Measurements from ENCODE around the gene IKZF2. TPM values are rescaled to one million over a fixed set of nuclear protein-coding genes. Genes with fewer than 3 reads are reported as not detected.

Gene IKZF2
- total RNA-seq, 2 experiments from 2014 or later, result 24.4 to 28.7 TPM

DNA sequence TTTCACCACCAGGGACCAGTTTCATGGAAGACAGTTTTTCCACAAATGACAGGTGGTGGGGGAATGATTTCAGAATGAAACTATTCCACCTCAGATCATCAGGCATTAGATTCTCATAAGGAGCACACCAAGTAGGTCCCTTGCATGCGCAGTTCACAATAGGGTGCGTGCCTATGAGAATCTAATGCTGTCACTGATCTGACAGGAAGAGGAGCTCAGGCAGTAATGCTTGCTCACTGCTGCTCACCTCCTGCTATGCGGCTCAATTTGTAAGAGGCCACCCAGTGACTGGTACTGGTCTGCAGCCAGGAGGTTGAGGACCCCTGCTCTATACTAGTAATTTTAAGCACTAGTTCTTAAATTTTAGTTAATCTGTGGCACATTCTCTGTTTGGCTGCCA is 107.8 kb downstream of the IKZF2 start:
- ChIA-PET POLR2A (no interaction called here), CTCF (no interaction called here)
- Mint-ChIP-seq H3K4me1 (ENCODE audit: low read depth) (peaks cover 4% of the 10 kb centered on the region), H3K27me3 (no peaks in the 10 kb centered on the region), H3K9me3 (peaks cover 4% of the 10 kb centered on the region), H3K36me3 (ENCODE audit: low read depth) (peaks cover 23% of the 10 kb centered on the region), H3K27ac (no peak overlapping the region), H3K4me3 (no peak overlapping the region)
- DNase-seq (no peak), ATAC-seq (no peak)
- no peak for TF ChIP-seq CTCF (IDR thresholded peaks at IDR 0.05)
- intact Hi-C loops (cut with micrococcal nuclease), result no loop called here

GRCh38 chr2:213042262-213042661 is 109.2 kb downstream of the IKZF2 start:
- Mint-ChIP-seq H3K36me3 (ENCODE audit: low read depth) (peaks cover 27% of the 10 kb centered on the region), H3K27ac (no peak overlapping the region), H3K4me3 (no peak overlapping the region), H3K4me1 (ENCODE audit: low read depth) (peaks cover 16% of the 10 kb centered on the region), H3K27me3 (no peaks in the 10 kb centered on the region), H3K9me3 (peaks cover 4% of the 10 kb centered on the region)
- intact Hi-C loops (cut with micrococcal nuclease), result no loop called here
- DNase-seq (no peak), ATAC-seq (no peak)
- TF ChIP-seq CTCF (IDR thresholded peaks at IDR 0.05), result no peak
- ChIA-PET CTCF (interaction anchor here (1.6 kb wide), 1 partner anchor 84 kb away, joined by 3 read pairs; no protein-coding TSS in a partner anchor), POLR2A (no interaction called here)

GRCh38 chr2:213036836-213037235 is 114.6 kb downstream of the IKZF2 start:
- Mint-ChIP-seq H3K27me3 (no peaks in the 10 kb centered on the region), H3K9me3 (no peaks in the 10 kb centered on the region), H3K4me3 (no peak overlapping the region)

DNA sequence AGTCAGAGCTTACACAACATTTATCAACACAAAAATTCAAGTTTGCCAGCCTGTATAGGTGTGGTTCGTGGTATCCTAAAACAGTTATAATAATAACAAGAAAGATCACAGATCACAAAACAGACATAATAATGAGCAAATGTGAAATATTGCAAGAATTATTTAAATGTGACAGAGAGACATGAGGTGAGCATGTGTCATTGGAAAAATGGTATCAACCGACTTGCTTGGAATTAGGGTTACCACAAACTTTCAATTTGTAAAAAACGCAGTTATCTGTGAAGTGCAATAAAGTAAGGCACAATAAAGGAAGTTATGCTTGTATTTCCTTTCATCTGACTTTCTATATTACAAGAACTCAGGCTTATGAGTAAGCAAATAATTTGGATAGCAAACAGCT is 116.8 kb downstream of the IKZF2 start:
- DNase-seq (no peak), ATAC-seq (peak; percentile 68)
- intact Hi-C loops (cut with micrococcal nuclease), result no loop called here
- POLR2A ChIA-PET, result no interaction called here
- Mint-ChIP-seq H3K9me3 (no peaks in the 10 kb centered on the region), H3K36me3 (ENCODE audit: low read depth) (peaks cover 6% of the 10 kb centered on the region), H3K4me3 (no peak overlapping the region), H3K27me3 (no peaks in the 10 kb centered on the region), H3K27ac (peak overlapping the region; percentile 34), H3K4me1 (ENCODE audit: low read depth) (peaks cover 49% of the 10 kb centered on the region)
- CTCF ChIA-PET, result interaction anchor here (0.9 to 2.8 kb wide), 4 partner anchors 13 to 348 kb away, joined by 3 to 7 read pairs (median 3); no protein-coding TSS in a partner anchor
- no peak for TF ChIP-seq CTCF (IDR thresholded peaks at IDR 0.05)

More at GRCh38 chr2:213036836-213037235, 114.6 kb downstream of the IKZF2 start:
- DNase-seq (peak; percentile 6), ATAC-seq (no peak)
- Mint-ChIP-seq H3K4me1 (ENCODE audit: low read depth) (peaks cover 43% of the 10 kb centered on the region), H3K27ac (peak overlapping the region; percentile 21), H3K36me3 (ENCODE audit: low read depth) (peaks cover 6% of the 10 kb centered on the region)
- ChIA-PET POLR2A (no interaction called here), CTCF (no interaction called here)
- intact Hi-C loops (cut with micrococcal nuclease), result no loop called here
- no peak for TF ChIP-seq CTCF (IDR thresholded peaks at IDR 0.05)

GRCh38 chr2:213032607-213033006 is 118.8 kb downstream of the IKZF2 start:
- no peak for TF ChIP-seq CTCF (IDR thresholded peaks at IDR 0.05)
- Mint-ChIP-seq H3K9me3 (no peaks in the 10 kb centered on the region), H3K27ac (no peak overlapping the region), H3K4me3 (no peak overlapping the region), H3K36me3 (ENCODE audit: low read depth) (peaks cover 5% of the 10 kb centered on the region), H3K27me3 (no peaks in the 10 kb centered on the region), H3K4me1 (ENCODE audit: low read depth) (peaks cover 41% of the 10 kb centered on the region)
- ChIA-PET POLR2A (no interaction called here), CTCF (no interaction called here)
- DNase-seq (no peak), ATAC-seq (no peak)
- intact Hi-C loops (cut with micrococcal nuclease), result no loop called here

Measured in activated CD8-positive, alpha-beta T cell treated with anti-CD3 and anti-CD28 coated beads for 36 hours (primary cell).